HepG2 (cell line): ENCODE results near the gene ZNF563. TPM values are rescaled to one million over a fixed set of nuclear protein-coding genes. Genes with fewer than 3 reads are reported as not detected.

Experiments used
- CREB1 ChIP-seq, 2 experiments: fragments of 450-650 bp in 1 of 2; IDR thresholded peaks; 2 replicates each; pipeline ENCODE4 v1.6.1; 2016 to 2017; ENCODE audit warnings: control low read depth in 1 of 2, mild to moderate bottlenecking in 1 of 2, missing compliant biosample characterization in 1 of 2, missing genetic modification characterization in 1 of 2
- CSRNP2 ChIP-seq: sonication (generic); formaldehyde crosslinking; conservative IDR thresholded peaks from 2 replicates; pipeline ENCODE4 v1.8.0; 2022; ENCODE audit warnings: low read depth, missing genetic modification reagents
- DMTF1 ChIP-seq: sonication (generic); formaldehyde crosslinking; IDR thresholded peaks from 2 replicates; pipeline ENCODE4 v1.4.0; 2020; ENCODE audit warnings: mild to moderate bottlenecking, missing genetic modification reagents
- ETV6 ChIP-seq: sonication (generic); formaldehyde crosslinking; conservative IDR thresholded peaks from 2 replicates; pipeline ENCODE4 v1.4.0; 2020; ENCODE audit warnings: missing genetic modification reagents
- HOMEZ ChIP-seq: IDR thresholded peaks from 2 replicates; pipeline ENCODE4 v1.6.1; 2016; ENCODE audit warnings: low read depth
- KAT7 ChIP-seq: IDR thresholded peaks from 2 replicates; pipeline ENCODE4 v1.6.1; 2018; ENCODE audit warnings: borderline replicate concordance, missing compliant biosample characterization
- RCOR2 ChIP-seq: IDR thresholded peaks from 2 replicates; pipeline ENCODE4 v1.6.1; 2016; ENCODE audit warnings: missing biosample characterization, missing genetic modification reagents
- RERE ChIP-seq: IDR thresholded peaks from 2 replicates; pipeline ENCODE4 v1.6.1; 2016; ENCODE audit warnings: low read depth, missing genetic modification reagents, missing compliant biosample characterization
- RFX1 ChIP-seq: fragments of 450-650 bp; IDR thresholded peaks from 2 replicates; pipeline ENCODE4 v1.6.1; 2017
- SOX13 ChIP-seq, 3 experiments: fragments of 450-650 bp in 1 of 3; sonication (generic) in 1 of 3; formaldehyde crosslinking in 1 of 3; IDR thresholded peaks in 2 of 3; conservative IDR thresholded peaks in 1 of 3; 2 replicates each; pipeline versions ENCODE4 v1.5.0 to v1.6.1; 2016 to 2020; ENCODE audit warnings: antibody characterized with exemption in 1 of 3, mild to moderate bottlenecking in 1 of 3, missing compliant biosample characterization in 1 of 3, missing genetic modification reagents in 1 of 3, moderate library complexity in 1 of 3
- SOX5 ChIP-seq: IDR thresholded peaks from 2 replicates; pipeline ENCODE4 v1.6.1; 2016; ENCODE audit warnings: borderline replicate concordance
- ZNF329 ChIP-seq: sonication (generic); formaldehyde crosslinking; IDR thresholded peaks from 2 replicates; pipeline ENCODE4 v1.9.0; 2021; ENCODE audit warnings: low read depth, mild to moderate bottlenecking, missing genetic modification reagents
- ZNF749 ChIP-seq: sonication (generic); formaldehyde crosslinking; IDR thresholded peaks from 2 replicates; pipeline ENCODE4 v1.8.0; 2022; ENCODE audit warnings: mild to moderate bottlenecking, missing genetic modification reagents, moderate library complexity, borderline replicate concordance
- ZNF788 ChIP-seq: sonication (generic); formaldehyde crosslinking; IDR thresholded peaks from 2 replicates; pipeline ENCODE4 v1.5.0; 2020; ENCODE audit warnings: mild to moderate bottlenecking, missing genetic modification reagents, borderline replicate concordance
- polyA plus RNA-seq, 8 experiments: library from polyadenylated mRNA; depleted of rRNA in 3 of 8; stranded (reverse) in 7 of 8; unstranded in 1 of 8; fragments of >200 nt; fragmentation: Illumina TruSeq in 4 of 8; extraction: Trizol in 4 of 8; gene quantifications; 2 replicates each; pipeline versions ENCODE4 v1.2.1 to v1.2.3, GENCODE V29; 2011 to 2016; ENCODE audit warnings: low read depth in 4 of 8, missing spikeins in 1 of 8, mixed read lengths in 1 of 8; ENCODE audit not compliant: insufficient read depth in 1 of 8
- total RNA-seq, 5 experiments: library from RNA; depleted of rRNA; stranded (reverse); fragments of >200 nt; fragmentation: Illumina TruSeq; extraction: Trizol; gene quantifications; 2 replicates each; pipeline ENCODE4 v1.2.3, GENCODE V29; 2016; ENCODE audit warnings: low read depth in 1 of 5

Gene ZNF563
- total and polyA plus RNA-seq, 2 of the 13 experiments (the other 11 are each of a cell fraction or from before 2014, with no cell fraction given): 7.5 to 19.5 TPM

GRCh38 chr19:12330340-12330739 is 3.1 kb downstream of the ZNF563 start (continued):
- no peak for TF ChIP-seq SOX13 (IDR thresholded peaks at IDR 0.05)
- TF ChIP-seq SOX13 (CRISPR knock-in tag; conservative IDR thresholded peaks at IDR 0.05 in 1 of 2, IDR thresholded peaks at IDR 0.05 in 1 of 2): peak in 1 of 2 experiments; percentile 76; a peak in 2 of 4 replicates
- TF ChIP-seq ZNF788: no peak
- TF ChIP-seq CREB1 (IDR thresholded peaks at IDR 0.05): no peak
- peak; percentile 48 for TF ChIP-seq CREB1 (CRISPR knock-in tag; IDR thresholded peaks at IDR 0.05)
- TF ChIP-seq ZNF749: no peak
- no peak for TF ChIP-seq ZNF329 (CRISPR knock-in tag)
- TF ChIP-seq KAT7 (CRISPR knock-in tag): no peak
- peak; percentile 41; the same call in 1 of the 2 replicates for TF ChIP-seq SOX5
- TF ChIP-seq DMTF1 (CRISPR knock-in tag): no peak
- no peak for TF ChIP-seq RERE (CRISPR knock-in tag)
- no peak for TF ChIP-seq RFX1
- no peak for TF ChIP-seq ETV6 (CRISPR knock-in tag)
- no peak for TF ChIP-seq CSRNP2
- 0 out of 2 replicates have a peak, but pooled peaks have one; percentile 34 for TF ChIP-seq RCOR2 (CRISPR knock-in tag)
- no peak for TF ChIP-seq HOMEZ (CRISPR knock-in tag)
